GM18873 (cell line): ENCODE data around the gene CRX.
"Not testable (repeated sequence)": the region's sequence is repeated elsewhere in the genome, so short reads cannot be mapped to it uniquely, and the experiment has no call there.

ENCODE experiments used
- ATAC-seq: cut with Tn5 transposase; IDR thresholded peaks from one replicate; pipeline ENCODE4 v1.9.1; 2021; ENCODE audit warnings: mild to moderate bottlenecking, moderate library complexity, moderate number of reproducible peaks; ENCODE audit not compliant: unreplicated experiment, low FRiP score

CRX gene

GRCh38 chr19:47858231-47858630, 36.5 kb downstream of the CRX start:
- not testable (repeated sequence) for ATAC-seq

- not testable (repeated sequence) for ATAC-seq
Observed at GRCh38 chr19:47858646-47859285, 37.0 kb downstream of the CRX start, which contains the start of gene TPRX2. Gene TPRX2 (plus strand): TSS chr19:47859235. CDS start chr19:47859247, 12 bp downstream.

GRCh38 chr19:47859838-47860237, 38.1 kb downstream of the CRX start:
- not testable (repeated sequence) for ATAC-seq

GRCh38 chr19:47860602-47861297, 39.0 kb downstream of the CRX start:
- no peak for ATAC-seq

- no peak for ATAC-seq
Observed at GRCh38 chr19:47861630-47862029, 39.9 kb downstream of the CRX start.

- ATAC-seq: no peak
Observed at GRCh38 chr19:47863514-47863936, 41.8 kb downstream of the CRX start.

- no peak for ATAC-seq
Observed at GRCh38 chr19:47865166-47865565, 43.4 kb downstream of the CRX start.

GRCh38 chr19:47878906-47879305, 57.2 kb downstream of the CRX start:
- ATAC-seq: no peak

GRCh38 chr19:47879385-47879784, 57.6 kb downstream of the CRX start:
- ATAC-seq: not testable (repeated sequence)

GRCh38 chr19:47881757-47882156, 60.0 kb downstream of the CRX start:
- ATAC-seq: no peak

- ATAC-seq: no peak
Observed at GRCh38 chr19:47882890-47883289, 61.2 kb downstream of the CRX start.

GRCh38 chr19:47885067-47885463, 63.3 kb downstream of the CRX start:
- no peak for ATAC-seq

- no peak for ATAC-seq
Observed at GRCh38 chr19:47886010-47886559, 64.3 kb downstream of the CRX start, which contains the start of gene SULT2A1. Gene SULT2A1 (minus strand): TSS chr19:47886315. CDS start chr19:47886257, 58 bp downstream.

- no peak for ATAC-seq
Observed at GRCh38 chr19:47890865-47891621, 69.3 kb downstream of the CRX start.

GRCh38 chr19:47891622-47891922, 69.8 kb downstream of the CRX start:
- no peak for ATAC-seq

- no peak for ATAC-seq
Observed at GRCh38 chr19:47891923-47892666, 70.4 kb downstream of the CRX start.
